ENCODE measurements around the gene ELF5.

GRCh38 chr11:34443136-34443535 lies 70.5 kb downstream of the ELF5 start:
- TF ChIP-seq MAX (IDR thresholded peaks at IDR 0.05) (no peak), PHF8 (conservative IDR thresholded peaks at IDR 0.05; ENCODE audit: low read depth, low read length) (no peak), SIN3A (conservative IDR thresholded peaks at IDR 0.05 in 1 of 2, IDR thresholded peaks at IDR 0.05 in 1 of 2; ENCODE audit: low read depth in 1 of 2, low read length in 2 of 2) (no peak), KDM1A (IDR thresholded peaks at IDR 0.05; ENCODE audit: borderline replicate concordance, low read length) (no peak), CTCF (IDR thresholded peaks at IDR 0.05; ENCODE audit: control extremely low read depth in 1 of 3, insufficient read depth in 1 of 3, low read depth in 1 of 3, low read length in 3 of 3) (no peak), GABPA (IDR thresholded peaks at IDR 0.05; ENCODE audit: borderline replicate concordance, insufficient read depth, low read length) (no peak), USF2 (IDR thresholded peaks at IDR 0.05; ENCODE audit: low read length) (no peak), EZH2 (IDR thresholded peaks at IDR 0.05; ENCODE audit: low read depth, low read length, severe bottlenecking) (no peak), YY1 (IDR thresholded peaks at IDR 0.05; ENCODE audit: low read depth, low read length) (no peak), RFX5 (IDR thresholded peaks at IDR 0.05; ENCODE audit: borderline replicate concordance, low read depth, low read length) (no peak), POLR2A (IDR thresholded peaks at IDR 0.05; ENCODE audit: control extremely low read depth in 1 of 2, low read depth in 2 of 2, low read length in 2 of 2) (no peak)

Measured in H1 (cell line).